AG04449 (cell line): Measurements from ENCODE around the gene EIF1AD.

Source experiments
- CTCF ChIA-PET: fragments of 350-600 bp; formaldehyde crosslinking; extraction: SDS; loops from one replicate; lab custom pipeline; 2021; ENCODE audit warnings: antibody characterized with exemption; lab: Yijun Ruan, JAX
- POLR2A ChIA-PET: fragments of 400-600, 350-600 bp; formaldehyde crosslinking; extraction: SDS; loops from one replicate; lab custom pipeline; 2020; ENCODE audit warnings: antibody characterized with exemption, inconsistent platforms; lab: Yijun Ruan, JAX
- DNase-seq: peaks from one replicate; pipeline ENCODE4 v3.0.0-alpha.2; 2010; ENCODE audit warnings: low read depth, low spot score
- H3K4me3 ChIP-seq: 2 replicates; pipeline ENCODE4 v1.5.1; 2011; ENCODE audit warnings: low read depth, mild to moderate bottlenecking, control low read depth, low read length
- CTCF ChIP-seq: IDR thresholded peaks from one replicate; pipeline ENCODE4 v1.5.1; 2011; ENCODE audit warnings: mild to moderate bottlenecking, moderate library complexity, low read length, control low read depth, inconsistent platforms; ENCODE audit not compliant: insufficient read depth; ENCODE audit errors: missing control alignments

Gene EIF1AD

GRCh38 chr11:65962141-65962564 lies 39.8 kb downstream of the EIF1AD start:
- H3K4me3 ChIP-seq, result peak overlapping the region; percentile 77
- ChIA-PET CTCF (interaction anchor here (0.9 to 44.9 kb wide), 2 partner anchors 80 to 103 kb away, joined by 3 to 1090 read pairs; partner anchors contain the start of genes CCDC85B, CTSW, EFEMP2 and FIBP), POLR2A (interaction anchor here (1.4 kb wide), 1 partner anchor 71 kb away, joined by 5 read pairs; the partner anchor contains the start of gene CCDC85B)
- no peak for TF ChIP-seq CTCF
- DNase-seq, result no peak

- POLR2A ChIA-PET, result interaction anchor here (1.4 to 1.7 kb wide), 2 partner anchors 71 to 73 kb away, joined by 5 read pairs; partner anchors contain the start of genes CCDC85B and FIBP
These were observed 40.5 kb downstream of the EIF1AD start, which contains the start of gene SART1 for GRCh38 chr11:65961267-65962140. TSS of gene SART1 (plus strand) at chr11:65961734. CDS start at chr11:65961781, 47 bp downstream.

GRCh38 chr11:65960824-65961266 lies 41.1 kb downstream of the EIF1AD start:
- H3K4me3 ChIP-seq, result peak overlapping the region; percentile 77
- ChIA-PET POLR2A (interaction anchor here (1.4 to 1.7 kb wide), 2 partner anchors 70 to 72 kb away, joined by 5 read pairs; partner anchors contain the start of genes CCDC85B and FIBP), CTCF (interaction anchor here (0.8 to 44.9 kb wide), 5 partner anchors 12 to 98 kb away, joined by 3 to 1090 read pairs (median 4); partner anchors contain the start of genes CCDC85B, CTSW, EFEMP2 and FIBP)
- no peak for DNase-seq
- no peak for TF ChIP-seq CTCF

More at GRCh38 chr11:65961267-65962140, 40.5 kb downstream of the EIF1AD start, which contains the start of gene SART1:
- peak; percentile 78 for DNase-seq
- TF ChIP-seq CTCF, result no peak
- CTCF ChIA-PET, result interaction anchor here (0.9 to 44.9 kb wide), 5 partner anchors 13 to 102 kb away, joined by 3 to 1090 read pairs (median 4); partner anchors contain the start of genes CCDC85B, CTSW, EFEMP2 and FIBP
- peak within 1 kb of the TSS; percentile 77 for H3K4me3 ChIP-seq

GRCh38 chr11:65958774-65959420 lies 43.1 kb downstream of the EIF1AD start:
- TF ChIP-seq CTCF, result no peak
- no peak overlapping the region for H3K4me3 ChIP-seq
- DNase-seq, result no peak
- CTCF ChIA-PET, result interaction anchor here (0.9 to 44.9 kb wide), 3 partner anchors 30 to 99 kb away, joined by 4 to 1090 read pairs (median 5); partner anchors contain the start of genes CCDC85B, CTSW, EFEMP2 and FIBP
- POLR2A ChIA-PET, result no interaction called here

- H3K4me3 ChIP-seq, result no peak overlapping the region
- ChIA-PET POLR2A (no interaction called here), CTCF (interaction anchor here (0.9 to 44.9 kb wide), 3 partner anchors 30 to 98 kb away, joined by 4 to 1090 read pairs (median 5); partner anchors contain the start of genes CCDC85B, CTSW, EFEMP2 and FIBP)
- no peak for DNase-seq
- TF ChIP-seq CTCF, result no peak
These were observed 43.7 kb downstream of the EIF1AD start for GRCh38 chr11:65958291-65958690.
